Stomach (tissue), 9 donors: ENCODE results near the gene ACAP2. TPM values are rescaled to one million over a fixed set of nuclear protein-coding genes. Genes with fewer than 3 reads are reported as not detected.

Source experiments
- DNase-seq, 2 donors: peaks; one replicate each; pipeline versions ENCODE4 v3.0.0 to v3.0.0-alpha.2; 2013 to 2019
- H3K27ac ChIP-seq, 5 donors: fragments of 200-600 bp in 4 of 5; sonication (generic) in 4 of 5; one replicate each; pipeline ENCODE4 v1.5.1; 2013 to 2019; ENCODE audit warnings: mild to moderate bottlenecking in 1 of 5, moderate library complexity in 1 of 5
- H3K27me3 ChIP-seq, 3 donors: fragments of 200-600 bp; sonication (generic); one replicate each; pipeline ENCODE4 v1.5.1; 2017 to 2019; ENCODE audit warnings: mixed run types in 1 of 3
- H3K36me3 ChIP-seq, 4 donors: fragments of 200-600 bp; sonication (generic); 1 replicate in 3 of 4; 2 replicates in 1 of 4; pipeline ENCODE4 v1.5.1; 2016 to 2019
- H3K4me1 ChIP-seq, 4 donors: fragments of 200-600 bp; sonication (generic); one replicate each; pipeline ENCODE4 v1.5.1; 2016 to 2019
- H3K4me3 ChIP-seq, 4 donors: fragments of 200-600 bp; sonication (generic) in 3 of 4; one replicate each; pipeline ENCODE4 v1.5.1; 2016 to 2019; ENCODE audit warnings: mild to moderate bottlenecking in 1 of 4
- H3K9me3 ChIP-seq, 4 donors: fragments of 200-600 bp; sonication (generic); one replicate each; pipeline ENCODE4 v1.5.1; 2016 to 2019
- EP300 ChIP-seq: sonication (generic); formaldehyde crosslinking; IDR thresholded peaks from one replicate; pipeline ENCODE4 v1.6.1; 2017; ENCODE audit warnings: antibody characterized with exemption
- POLR2A ChIP-seq, 4 donors: fragments of 450-650 bp; IDR thresholded peaks; one replicate each; pipeline ENCODE4 v1.6.1; 2016; ENCODE audit warnings: antibody characterized with exemption in 4 of 4, control low read depth in 2 of 4, mild to moderate bottlenecking in 1 of 4, moderate library complexity in 1 of 4
- POLR2AphosphoS5 ChIP-seq, 3 donors: sonication (generic); formaldehyde crosslinking; IDR thresholded peaks; one replicate each; pipeline ENCODE4 v1.6.1; 2016; ENCODE audit warnings: antibody characterized with exemption in 3 of 3
- WGBS, 5 donors: extraction: QIAGEN DNeasy Blood & Tissue Kit in 3 of 5; methylation state at CpG; one replicate each; pipeline versions ENCODE4 v1.1.5 to v1.1.7; 2013 to 2018; 5-methylcytosine and 5-hydroxymethylcytosine counted together
- intact Hi-C: fragments of 100-400 bp; cut with DNase I; formaldehyde crosslinking; loops from one replicate; pipeline ENCODE4 v1.15.1; 2023; ENCODE audit warnings: low total_unique reads
- polyA plus RNA-seq, 3 donors: library from polyadenylated mRNA; stranded (reverse); fragments of 200-250 nt; gene quantifications; one replicate each; pipeline ENCODE4 v1.2.3, GENCODE V29; 2013
- total RNA-seq, 5 donors: library from RNA; depleted of rRNA; stranded (reverse); fragments of >200 nt; gene quantifications; one replicate each; pipeline versions ENCODE4 v1.1.0 to v1.2.3, GENCODE V29; 2014 to 2016
- TF ChIP-seq, protein P1 (sequence below), 7 experiments: fragments of 450-650 bp in 4 of 7; fragments of 200-600 bp in 3 of 7; sonication (generic) in 3 of 7; IDR thresholded peaks; one replicate each; pipeline ENCODE4 v1.5.1; 2016 to 2019; ENCODE audit warnings: antibody characterized with exemption in 7 of 7, control low read depth in 2 of 7, mild to moderate bottlenecking in 1 of 7
- donor health status: healthy with polysubstance abuse.
- donor health status: Bipolar disorder and iron deficiency.
- donor health status: healthy.

ACAP2 gene
- total and polyA plus RNA-seq, 8 donors, result 4.6 to 159 (median 41.1) TPM

GRCh38 chr3:195425849-195426248 lies 17.0 kb downstream of the ACAP2 start:
- H3K36me3 ChIP-seq, result no peaks in the 10 kb centered on the region
- no peak overlapping the region for H3K27ac ChIP-seq
- WGBS, 5 donors, result 68 to 79% (median 73%) methylated on average over 3 of the region's 3 CpGs
- TF ChIP-seq POLR2A (IDR thresholded peaks at IDR 0.05), result no peak
- TF ChIP-seq, protein P1, sequence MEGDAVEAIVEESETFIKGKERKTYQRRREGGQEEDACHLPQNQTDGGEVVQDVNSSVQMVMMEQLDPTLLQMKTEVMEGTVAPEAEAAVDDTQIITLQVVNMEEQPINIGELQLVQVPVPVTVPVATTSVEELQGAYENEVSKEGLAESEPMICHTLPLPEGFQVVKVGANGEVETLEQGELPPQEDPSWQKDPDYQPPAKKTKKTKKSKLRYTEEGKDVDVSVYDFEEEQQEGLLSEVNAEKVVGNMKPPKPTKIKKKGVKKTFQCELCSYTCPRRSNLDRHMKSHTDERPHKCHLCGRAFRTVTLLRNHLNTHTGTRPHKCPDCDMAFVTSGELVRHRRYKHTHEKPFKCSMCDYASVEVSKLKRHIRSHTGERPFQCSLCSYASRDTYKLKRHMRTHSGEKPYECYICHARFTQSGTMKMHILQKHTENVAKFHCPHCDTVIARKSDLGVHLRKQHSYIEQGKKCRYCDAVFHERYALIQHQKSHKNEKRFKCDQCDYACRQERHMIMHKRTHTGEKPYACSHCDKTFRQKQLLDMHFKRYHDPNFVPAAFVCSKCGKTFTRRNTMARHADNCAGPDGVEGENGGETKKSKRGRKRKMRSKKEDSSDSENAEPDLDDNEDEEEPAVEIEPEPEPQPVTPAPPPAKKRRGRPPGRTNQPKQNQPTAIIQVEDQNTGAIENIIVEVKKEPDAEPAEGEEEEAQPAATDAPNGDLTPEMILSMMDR (IDR thresholded peaks at IDR 0.05), result no peak
- TF ChIP-seq EP300, result no peak
- TF ChIP-seq POLR2AphosphoS5 (IDR thresholded peaks at IDR 0.05), result no peak
- H3K4me1 ChIP-seq, result peaks cover 0 to 30% (median 7%) of the 10 kb centered on the region in 4 donors
- no peak for DNase-seq
- no peaks in the 10 kb centered on the region for H3K27me3 ChIP-seq
- intact Hi-C loops, result no loop called here
- no peak overlapping the region for H3K4me3 ChIP-seq
- H3K9me3 ChIP-seq, result no peaks in the 10 kb centered on the region

GRCh38 chr3:195423818-195424217 lies 19.0 kb downstream of the ACAP2 start:
- Histone ChIP-seq H3K27ac (no peak overlapping the region), H3K9me3 (no peaks in the 10 kb centered on the region), H3K4me1 (peaks cover 0 to 26% (median 7%) of the 10 kb centered on the region in 4 donors), H3K4me3 (no peak overlapping the region), H3K36me3 (no peaks in the 10 kb centered on the region), H3K27me3 (no peaks in the 10 kb centered on the region)
- TF ChIP-seq POLR2AphosphoS5 (IDR thresholded peaks at IDR 0.05) (no peak), POLR2A (IDR thresholded peaks at IDR 0.05) (no peak), EP300 (no peak)
- TF ChIP-seq, protein P1 (IDR thresholded peaks at IDR 0.05), result no peak
- DNase-seq, result no peak
- WGBS, 5 donors, result 90 to 95% (median 92%) methylated on average over 2 of the region's 2 CpGs
- intact Hi-C loops, result no loop called here

DNA sequence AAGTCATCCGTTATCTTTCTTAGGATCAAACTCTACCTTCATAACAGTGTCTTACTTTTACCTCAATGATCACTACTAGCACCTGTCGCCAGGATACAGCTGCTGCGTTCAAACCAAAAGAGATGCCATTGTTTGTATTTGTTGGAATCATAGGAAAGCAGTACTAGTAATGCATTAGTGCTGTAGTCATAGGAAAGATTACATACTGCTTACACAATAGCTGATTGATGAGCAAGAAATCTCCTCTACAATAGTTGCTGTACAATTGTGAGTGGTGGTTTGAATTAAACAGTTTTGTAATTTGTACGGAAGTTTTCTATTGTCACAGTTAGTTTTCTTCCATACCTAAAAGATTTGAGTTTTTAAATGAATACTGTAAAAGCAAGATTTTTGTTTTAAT lies 21.4 kb downstream of the ACAP2 start:
- WGBS, 5 donors, result 87 to 94% (median 92%) methylated on average over 4 of the region's 4 CpGs
- Histone ChIP-seq H3K27me3 (no peaks in the 10 kb centered on the region), H3K4me3 (no peak overlapping the region), H3K9me3 (no peaks in the 10 kb centered on the region), H3K27ac (no peak overlapping the region), H3K36me3 (no peaks in the 10 kb centered on the region), H3K4me1 (peaks cover 0 to 20% (median 4%) of the 10 kb centered on the region in 4 donors)
- TF ChIP-seq POLR2AphosphoS5 (IDR thresholded peaks at IDR 0.05), result no peak
- TF ChIP-seq, protein P1 (IDR thresholded peaks at IDR 0.05), result no peak
- TF ChIP-seq POLR2A (IDR thresholded peaks at IDR 0.05), result no peak
- no peak for TF ChIP-seq EP300
- DNase-seq, result no peak
- intact Hi-C loops, result no loop called here

- WGBS, 5 donors, result 93 to 96% (median 94%) methylated on average over 4 of the region's 4 CpGs
- Histone ChIP-seq H3K27me3 (no peaks in the 10 kb centered on the region), H3K4me1 (peaks cover 0 to 17% (median 3%) of the 10 kb centered on the region in 4 donors), H3K36me3 (no peaks in the 10 kb centered on the region), H3K4me3 (no peak overlapping the region), H3K9me3 (no peaks in the 10 kb centered on the region), H3K27ac (no peak overlapping the region)
- intact Hi-C loops, result no loop called here
- DNase-seq, result no peak
- TF ChIP-seq POLR2A (IDR thresholded peaks at IDR 0.05) (no peak), EP300 (no peak), POLR2AphosphoS5 (IDR thresholded peaks at IDR 0.05) (no peak)
- TF ChIP-seq, protein P1 (IDR thresholded peaks at IDR 0.05), result no peak
Observed at GRCh38 chr3:195416795-195417194, 26.0 kb downstream of the ACAP2 start.
